Thoracic aorta (tissue), 2 donors: ENCODE data around the gene DGLUCY. TPM values are rescaled to one million over a fixed set of nuclear protein-coding genes. Genes with fewer than 3 reads are reported as not detected.

Experiments
- ATAC-seq: fragments of 150-250 bp; one replicate; pipeline ENCODE4 v1.8.0; 2017; ENCODE audit warnings: low read depth; ENCODE audit not compliant: insufficient number of reproducible peaks, low FRiP score
- DNase-seq: peaks from one replicate; pipeline ENCODE4 v3.0.0-alpha.2; 2020; ENCODE audit warnings: low spot score
- H3K27ac ChIP-seq, 2 donors: fragments of 200-600 bp; sonication (generic); 1 replicate in 1 of 2; 2 replicates in 1 of 2; pipeline ENCODE4 v1.5.1; 2016; ENCODE audit warnings: mild to moderate bottlenecking in 2 of 2, moderate library complexity in 2 of 2
- H3K27me3 ChIP-seq: fragments of 200-600 bp; sonication (generic); replicated peaks from 2 replicates; pipeline ENCODE4 v1.6.0; 2016; ENCODE audit warnings: mild to moderate bottlenecking; ENCODE audit not compliant: insufficient read depth
- H3K36me3 ChIP-seq: fragments of 200-600 bp; sonication (generic); one replicate; pipeline ENCODE4 v1.5.1; 2016
- H3K4me1 ChIP-seq, 2 donors: fragments of 200-600 bp; sonication (generic); 1 replicate in 1 of 2; 2 replicates in 1 of 2; pipeline versions ENCODE4 v1.5.1 to v1.6.0; 2016; ENCODE audit warnings: low read depth in 2 of 2, mild to moderate bottlenecking in 1 of 2; ENCODE audit not compliant: control insufficient read depth in 1 of 2
- H3K4me3 ChIP-seq: fragments of 200-600 bp; sonication (generic); 2 replicates; pipeline ENCODE4 v1.5.1; 2016; ENCODE audit warnings: mild to moderate bottlenecking
- H3K9me3 ChIP-seq: fragments of 200-600 bp; sonication (generic); 2 replicates; pipeline ENCODE4 v1.5.1; 2016
- CTCF ChIP-seq: fragments of 200-600 bp; sonication (generic); IDR thresholded peaks from one replicate; pipeline ENCODE4 v1.5.1; 2019; ENCODE audit warnings: antibody characterized with exemption
- total RNA-seq, 2 donors: library from RNA; depleted of rRNA; stranded (reverse); fragments of >200 nt; gene quantifications; one replicate each; pipeline versions ENCODE4 v1.1.0 to v1.2.3, GENCODE V29; 2016

The DGLUCY gene
- total RNA-seq, 2 donors from 2014 or later, result 24.4 to 36.7 TPM

GRCh38 chr14:91184559-91184958 lies 70.7 kb downstream of the DGLUCY start:
- no peak overlapping the region for H3K4me3 ChIP-seq
- H3K4me1 ChIP-seq, result no peaks in the 10 kb centered on the region
- no peak for ATAC-seq
- no peaks in the 10 kb centered on the region for H3K9me3 ChIP-seq
- H3K36me3 ChIP-seq, result peaks cover 30% of the 10 kb centered on the region
- no peak for TF ChIP-seq CTCF
- DNase-seq, result no peak
- no peaks in the 10 kb centered on the region for H3K27me3 ChIP-seq
- H3K27ac ChIP-seq, result no peak overlapping the region

GRCh38 chr14:91185721-91186120 lies 71.8 kb downstream of the DGLUCY start:
- Histone ChIP-seq H3K4me1 (no peaks in the 10 kb centered on the region), H3K4me3 (no peak overlapping the region), H3K9me3 (no peaks in the 10 kb centered on the region), H3K36me3 (peaks cover 29% of the 10 kb centered on the region), H3K27me3 (no peaks in the 10 kb centered on the region), H3K27ac (no peak overlapping the region)
- no peak for TF ChIP-seq CTCF
- DNase-seq, result no peak
- ATAC-seq, result no peak

GRCh38 chr14:91186515-91187066 lies 72.7 kb downstream of the DGLUCY start:
- Histone ChIP-seq H3K27me3 (no peaks in the 10 kb centered on the region), H3K27ac (no peak overlapping the region), H3K4me3 (no peak overlapping the region), H3K9me3 (no peaks in the 10 kb centered on the region), H3K4me1 (no peaks in the 10 kb centered on the region), H3K36me3 (peaks cover 30% of the 10 kb centered on the region)
- no peak for TF ChIP-seq CTCF
- ATAC-seq (no peak), DNase-seq (no peak)

- H3K36me3 ChIP-seq, result peaks cover 31% of the 10 kb centered on the region
- H3K9me3 ChIP-seq, result no peaks in the 10 kb centered on the region
- no peaks in the 10 kb centered on the region for H3K4me1 ChIP-seq
- no peaks in the 10 kb centered on the region for H3K27me3 ChIP-seq
- TF ChIP-seq CTCF, result no peak
- no peak overlapping the region for H3K4me3 ChIP-seq
- no peak overlapping the region for H3K27ac ChIP-seq
- DNase-seq (no peak), ATAC-seq (no peak)
Observed at GRCh38 chr14:91187271-91187670, 73.4 kb downstream of the DGLUCY start.

- ATAC-seq, result no peak
- no peaks in the 10 kb centered on the region for H3K27me3 ChIP-seq
- no peaks in the 10 kb centered on the region for H3K4me1 ChIP-seq
- no peak for DNase-seq
- no peak overlapping the region for H3K27ac ChIP-seq
- peaks cover 21% of the 10 kb centered on the region for H3K36me3 ChIP-seq
- no peak overlapping the region for H3K4me3 ChIP-seq
- no peak for TF ChIP-seq CTCF
- no peaks in the 10 kb centered on the region for H3K9me3 ChIP-seq
Observed at GRCh38 chr14:91190853-91191252, 77.0 kb downstream of the DGLUCY start.
